ENCODE measurements around the gene PFKFB2. TPM values are rescaled to one million over a fixed set of nuclear protein-coding genes. Genes with fewer than 3 reads are reported as not detected.

Gene PFKFB2
- polyA plus RNA-seq, 1 donor from 2014 or later = 9.8 TPM

DNA sequence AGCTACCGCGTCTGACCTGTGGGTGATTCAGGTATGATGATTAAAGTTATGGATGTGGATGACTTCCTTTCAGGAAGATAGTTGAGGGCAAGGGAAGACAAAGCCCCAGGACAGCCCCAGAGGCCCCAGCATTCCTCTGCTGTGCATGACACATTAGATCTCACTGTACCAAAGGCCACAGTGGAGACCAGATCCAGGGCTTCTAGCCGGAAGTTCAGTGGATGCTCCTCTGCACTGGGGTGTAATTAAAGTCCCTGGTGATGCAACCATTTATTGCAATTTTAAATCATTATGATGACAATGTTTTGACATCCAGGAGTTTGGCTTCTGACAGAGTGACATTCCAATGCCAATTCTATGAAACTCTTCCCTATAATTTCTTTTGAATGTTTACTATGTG, 55.9 kb downstream of the PFKFB2 start:
- H3K4me3 ChIP-seq (ENCODE audit: low read length) = no peak overlapping the region
- H3K4me2 ChIP-seq (ENCODE audit: low read length) = no peak overlapping the region
- H2AFZ ChIP-seq (ENCODE audit: low read depth, low read length) = no peak overlapping the region
- no peaks in the 10 kb centered on the region for H3K27me3 ChIP-seq (ENCODE audit: insufficient read depth, low read depth, low read length)
- H4K20me1 ChIP-seq (ENCODE audit: insufficient read depth) = no peaks in the 10 kb centered on the region
- H3K9me2 ChIP-seq (ENCODE audit: insufficient read depth, low read length) = no peaks in the 10 kb centered on the region
- H3K79me2 ChIP-seq (replicated peaks; ENCODE audit: insufficient read depth, low read length) = no peaks in the 10 kb centered on the region
- H3K36me3 ChIP-seq (ENCODE audit: insufficient read depth, low read length) = no peaks in the 10 kb centered on the region
- no peak overlapping the region for H3K9ac ChIP-seq (ENCODE audit: low read length)
- no peak overlapping the region for H3K27ac ChIP-seq (ENCODE audit: low read length)
- no peaks in the 10 kb centered on the region for H3F3A ChIP-seq (ENCODE audit: insufficient read depth, low read length, poor library complexity, severe bottlenecking)
- TF ChIP-seq, protein P1, sequence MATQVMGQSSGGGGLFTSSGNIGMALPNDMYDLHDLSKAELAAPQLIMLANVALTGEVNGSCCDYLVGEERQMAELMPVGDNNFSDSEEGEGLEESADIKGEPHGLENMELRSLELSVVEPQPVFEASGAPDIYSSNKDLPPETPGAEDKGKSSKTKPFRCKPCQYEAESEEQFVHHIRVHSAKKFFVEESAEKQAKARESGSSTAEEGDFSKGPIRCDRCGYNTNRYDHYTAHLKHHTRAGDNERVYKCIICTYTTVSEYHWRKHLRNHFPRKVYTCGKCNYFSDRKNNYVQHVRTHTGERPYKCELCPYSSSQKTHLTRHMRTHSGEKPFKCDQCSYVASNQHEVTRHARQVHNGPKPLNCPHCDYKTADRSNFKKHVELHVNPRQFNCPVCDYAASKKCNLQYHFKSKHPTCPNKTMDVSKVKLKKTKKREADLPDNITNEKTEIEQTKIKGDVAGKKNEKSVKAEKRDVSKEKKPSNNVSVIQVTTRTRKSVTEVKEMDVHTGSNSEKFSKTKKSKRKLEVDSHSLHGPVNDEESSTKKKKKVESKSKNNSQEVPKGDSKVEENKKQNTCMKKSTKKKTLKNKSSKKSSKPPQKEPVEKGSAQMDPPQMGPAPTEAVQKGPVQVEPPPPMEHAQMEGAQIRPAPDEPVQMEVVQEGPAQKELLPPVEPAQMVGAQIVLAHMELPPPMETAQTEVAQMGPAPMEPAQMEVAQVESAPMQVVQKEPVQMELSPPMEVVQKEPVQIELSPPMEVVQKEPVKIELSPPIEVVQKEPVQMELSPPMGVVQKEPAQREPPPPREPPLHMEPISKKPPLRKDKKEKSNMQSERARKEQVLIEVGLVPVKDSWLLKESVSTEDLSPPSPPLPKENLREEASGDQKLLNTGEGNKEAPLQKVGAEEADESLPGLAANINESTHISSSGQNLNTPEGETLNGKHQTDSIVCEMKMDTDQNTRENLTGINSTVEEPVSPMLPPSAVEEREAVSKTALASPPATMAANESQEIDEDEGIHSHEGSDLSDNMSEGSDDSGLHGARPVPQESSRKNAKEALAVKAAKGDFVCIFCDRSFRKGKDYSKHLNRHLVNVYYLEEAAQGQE (IDR thresholded peaks at IDR 0.05; ENCODE audit: borderline replicate concordance) = no peak
- TF ChIP-seq MXI1 (conservative IDR thresholded peaks at IDR 0.05; ENCODE audit: poor library complexity, severe bottlenecking) (no peak), POLR2AphosphoS5 (IDR thresholded peaks at IDR 0.05) (no peak), EP300 (conservative IDR thresholded peaks at IDR 0.05; ENCODE audit: poor library complexity, severe bottlenecking) (no peak), TAF1 (IDR thresholded peaks at IDR 0.05; ENCODE audit: low read depth) (no peak), EZH2 (IDR thresholded peaks at IDR 0.05; ENCODE audit: borderline replicate concordance, insufficient read depth, low read length, poor library complexity, severe bottlenecking) (no peak), SMC3 (conservative IDR thresholded peaks at IDR 0.05; ENCODE audit: poor library complexity) (no peak), RAD21 (conservative IDR thresholded peaks at IDR 0.05) (no peak)
- TF ChIP-seq, protein P2, sequence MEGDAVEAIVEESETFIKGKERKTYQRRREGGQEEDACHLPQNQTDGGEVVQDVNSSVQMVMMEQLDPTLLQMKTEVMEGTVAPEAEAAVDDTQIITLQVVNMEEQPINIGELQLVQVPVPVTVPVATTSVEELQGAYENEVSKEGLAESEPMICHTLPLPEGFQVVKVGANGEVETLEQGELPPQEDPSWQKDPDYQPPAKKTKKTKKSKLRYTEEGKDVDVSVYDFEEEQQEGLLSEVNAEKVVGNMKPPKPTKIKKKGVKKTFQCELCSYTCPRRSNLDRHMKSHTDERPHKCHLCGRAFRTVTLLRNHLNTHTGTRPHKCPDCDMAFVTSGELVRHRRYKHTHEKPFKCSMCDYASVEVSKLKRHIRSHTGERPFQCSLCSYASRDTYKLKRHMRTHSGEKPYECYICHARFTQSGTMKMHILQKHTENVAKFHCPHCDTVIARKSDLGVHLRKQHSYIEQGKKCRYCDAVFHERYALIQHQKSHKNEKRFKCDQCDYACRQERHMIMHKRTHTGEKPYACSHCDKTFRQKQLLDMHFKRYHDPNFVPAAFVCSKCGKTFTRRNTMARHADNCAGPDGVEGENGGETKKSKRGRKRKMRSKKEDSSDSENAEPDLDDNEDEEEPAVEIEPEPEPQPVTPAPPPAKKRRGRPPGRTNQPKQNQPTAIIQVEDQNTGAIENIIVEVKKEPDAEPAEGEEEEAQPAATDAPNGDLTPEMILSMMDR (IDR thresholded peaks at IDR 0.05; ENCODE audit: poor library complexity, severe bottlenecking) = no peak
- H3K9me3 ChIP-seq (ENCODE audit: low read length) = no peaks in the 10 kb centered on the region

DNA sequence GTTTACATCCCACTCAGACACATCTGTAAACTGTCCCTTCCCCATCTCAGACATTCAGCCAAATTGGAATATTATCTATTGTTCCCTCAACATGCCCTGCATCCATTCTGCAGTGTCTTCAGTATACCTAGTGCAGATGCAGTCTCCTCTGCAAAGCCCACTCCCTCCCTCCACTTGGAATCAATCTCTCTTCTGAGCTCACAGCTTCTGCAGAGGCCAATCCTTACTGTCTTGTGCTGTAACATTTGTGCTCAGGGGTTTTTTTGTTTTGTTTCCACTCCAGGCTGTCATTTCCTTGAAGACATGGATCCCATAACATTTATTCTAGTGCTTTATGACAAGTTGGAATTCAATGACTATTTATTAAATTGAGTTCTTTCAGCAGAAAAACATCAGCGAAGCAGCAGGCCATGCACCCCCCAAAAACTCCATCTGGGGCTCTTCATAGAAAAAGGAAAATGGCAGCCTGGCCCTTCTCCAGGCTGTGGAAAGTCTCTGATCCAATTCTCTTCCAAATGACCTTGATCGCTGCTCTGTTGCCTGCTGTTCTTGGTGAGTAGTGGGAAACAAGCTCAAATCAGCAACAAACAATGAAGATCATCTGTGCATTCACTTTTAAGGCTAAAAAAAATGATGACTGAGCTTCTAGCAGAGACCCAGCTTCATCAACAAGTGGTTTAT, 59.7 kb downstream of the PFKFB2 start:
- no peak overlapping the region for H3K9ac ChIP-seq (ENCODE audit: low read length)
- H3K79me2 ChIP-seq (replicated peaks; ENCODE audit: insufficient read depth, low read length) = no peaks in the 10 kb centered on the region
- H3K9me3 ChIP-seq (ENCODE audit: low read length) = no peaks in the 10 kb centered on the region
- no peaks in the 10 kb centered on the region for H3K27me3 ChIP-seq (ENCODE audit: insufficient read depth, low read depth, low read length)
- no peak overlapping the region for H3K4me2 ChIP-seq (ENCODE audit: low read length)
- no peak overlapping the region for H3K27ac ChIP-seq (ENCODE audit: low read length)
- TF ChIP-seq RAD21 (conservative IDR thresholded peaks at IDR 0.05) (no peak), MXI1 (conservative IDR thresholded peaks at IDR 0.05; ENCODE audit: poor library complexity, severe bottlenecking) (no peak), EZH2 (IDR thresholded peaks at IDR 0.05; ENCODE audit: borderline replicate concordance, insufficient read depth, low read length, poor library complexity, severe bottlenecking) (no peak), POLR2AphosphoS5 (IDR thresholded peaks at IDR 0.05) (no peak), TAF1 (IDR thresholded peaks at IDR 0.05; ENCODE audit: low read depth) (no peak), SMC3 (conservative IDR thresholded peaks at IDR 0.05; ENCODE audit: poor library complexity) (no peak), EP300 (conservative IDR thresholded peaks at IDR 0.05; ENCODE audit: poor library complexity, severe bottlenecking) (no peak)
- TF ChIP-seq, protein P2 (IDR thresholded peaks at IDR 0.05; ENCODE audit: poor library complexity, severe bottlenecking) = no peak
- no peaks in the 10 kb centered on the region for H3K36me3 ChIP-seq (ENCODE audit: insufficient read depth, low read length)
- no peak overlapping the region for H3K4me3 ChIP-seq (ENCODE audit: low read length)
- H4K20me1 ChIP-seq (ENCODE audit: insufficient read depth) = no peaks in the 10 kb centered on the region
- no peak overlapping the region for H2AFZ ChIP-seq (ENCODE audit: low read depth, low read length)
- H3K9me2 ChIP-seq (ENCODE audit: insufficient read depth, low read length) = no peaks in the 10 kb centered on the region
- no peaks in the 10 kb centered on the region for H3F3A ChIP-seq (ENCODE audit: insufficient read depth, low read length, poor library complexity, severe bottlenecking)
